GM23338 (cell line): ENCODE results near the gene PIM3. TPM values are rescaled to one million over a fixed set of nuclear protein-coding genes. Genes with fewer than 3 reads are reported as not detected.

Experiments
- ATAC-seq: fragments of 200-7000 bp; cut with Tn5 transposase; 3 replicates; pipeline ENCODE4 v1.9.1; 2020
- DNase-seq: peaks from one replicate; pipeline ENCODE4 v3.0.0-alpha.2; 2015; ENCODE audit warnings: low spot score
- H2AFZ ChIP-seq: fragments of 200-600 bp; sonication (generic); 2 replicates; pipeline ENCODE4 v1.8.0; 2016; ENCODE audit warnings: antibody characterized with exemption, mild to moderate bottlenecking, moderate library complexity
- H3F3A ChIP-seq: fragments of 200-600 bp; sonication (generic); replicated peaks from 2 replicates; pipeline ENCODE4 v1.8.0; 2017; ENCODE audit warnings: antibody characterized with exemption, mixed run types, low read depth
- H3K27ac ChIP-seq: fragments of 200-600 bp; sonication (generic); 2 replicates; pipeline ENCODE4 v1.6.1; 2016; ENCODE audit warnings: low read depth
- H3K27me3 ChIP-seq: fragments of 200-600 bp; sonication (generic); 2 replicates; pipeline ENCODE4 v1.8.0; 2016; ENCODE audit warnings: mild to moderate bottlenecking, mixed run types, moderate library complexity; ENCODE audit not compliant: insufficient read depth
- H3K36me3 ChIP-seq: fragments of 200-600 bp; sonication (generic); 2 replicates; pipeline ENCODE4 v1.8.0; 2016; ENCODE audit warnings: mild to moderate bottlenecking; ENCODE audit not compliant: insufficient read depth
- H3K4me1 ChIP-seq: fragments of 200-600 bp; sonication (generic); 2 replicates; pipeline ENCODE4 v1.8.0; 2016; ENCODE audit warnings: mild to moderate bottlenecking, moderate library complexity; ENCODE audit not compliant: insufficient read depth
- H3K4me2 ChIP-seq: fragments of 200-600 bp; sonication (generic); 2 replicates; pipeline ENCODE4 v1.7.1; 2017; ENCODE audit warnings: mixed run types
- H3K4me3 ChIP-seq: fragments of 200-600 bp; sonication (generic); 2 replicates; pipeline ENCODE4 v1.6.1; 2016; ENCODE audit warnings: mixed run types
- H3K79me2 ChIP-seq: fragments of 200-600 bp; sonication (generic); replicated peaks from 2 replicates; pipeline ENCODE4 v1.8.0; 2017; ENCODE audit warnings: mild to moderate bottlenecking; ENCODE audit not compliant: insufficient read depth
- H3K9me2 ChIP-seq: fragments of 200-600 bp; sonication (generic); 2 replicates; pipeline ENCODE4 v1.8.0; 2017; ENCODE audit not compliant: insufficient read depth
- H4K20me1 ChIP-seq: fragments of 200-600 bp; sonication (generic); replicated peaks from 2 replicates; pipeline ENCODE4 v1.8.0; 2017; ENCODE audit warnings: mild to moderate bottlenecking; ENCODE audit not compliant: insufficient read depth
- H3K27ac Mint-ChIP-seq: 2 replicates; pipeline ENCODE4 v1.8.0; 2020; ENCODE audit warnings: inconsistent platforms, mild to moderate bottlenecking, moderate library complexity, mixed read lengths
- H3K27me3 Mint-ChIP-seq: 3 replicates; pipeline ENCODE4 v1.8.0; 2022; ENCODE audit warnings: low read depth, mild to moderate bottlenecking, moderate library complexity, mixed read lengths, inconsistent platforms; ENCODE audit not compliant: insufficient read depth, poor library complexity
- H3K36me3 Mint-ChIP-seq: 3 replicates; pipeline ENCODE4 v1.8.0; 2021; ENCODE audit warnings: low read depth, mild to moderate bottlenecking, inconsistent platforms, moderate library complexity, mixed read lengths
- H3K4me1 Mint-ChIP-seq: 3 replicates; pipeline ENCODE4 v1.8.0; 2020; ENCODE audit warnings: mild to moderate bottlenecking, inconsistent platforms, mixed read lengths
- H3K4me3 Mint-ChIP-seq: 3 replicates; pipeline ENCODE4 v1.8.0; 2021; ENCODE audit warnings: moderate library complexity, mild to moderate bottlenecking, inconsistent platforms, mixed read lengths
- H3K9me3 Mint-ChIP-seq: 3 replicates; pipeline ENCODE4 v1.8.0; 2020; ENCODE audit warnings: moderate library complexity, mild to moderate bottlenecking, inconsistent platforms, mixed read lengths
- CREB1 ChIP-seq: fragments of 250-450 bp; sonication (Bioruptor Pico); IDR thresholded peaks from 2 replicates; pipeline ENCODE4 v1.5.0; 2020; ENCODE audit warnings: low read depth, mild to moderate bottlenecking, moderate library complexity
- CTCF ChIP-seq, 2 experiments: fragments of 200-600 bp in 1 of 2; sonication (generic) in 1 of 2; conservative IDR thresholded peaks; 2 replicates each; pipeline versions ENCODE4 v1.5.1 to v1.6.1; 2016 to 2017; ENCODE audit warnings: antibody characterized with exemption in 2 of 2, low read depth in 2 of 2, mild to moderate bottlenecking in 2 of 2, moderate library complexity in 1 of 2
- ETS1 ChIP-seq: IDR thresholded peaks from 2 replicates; pipeline ENCODE4 v1.6.1; 2016; ENCODE audit warnings: antibody characterized with exemption
- EZH2 ChIP-seq: fragments of 200-600 bp; sonication (generic); IDR thresholded peaks from one replicate; pipeline ENCODE4 v1.8.0; 2017; ENCODE audit warnings: antibody characterized with exemption, mild to moderate bottlenecking, low read depth; ENCODE audit not compliant: unreplicated experiment
- EZH2phosphoT487 ChIP-seq: fragments of 200-600 bp; sonication (generic); IDR thresholded peaks from one replicate; pipeline ENCODE4 v1.8.1; 2018; ENCODE audit warnings: antibody characterized with exemption; ENCODE audit not compliant: unreplicated experiment
- JUNB ChIP-seq: IDR thresholded peaks from one replicate; pipeline ENCODE4 v1.6.1; 2016; ENCODE audit warnings: antibody characterized with exemption; ENCODE audit not compliant: unreplicated experiment
- NANOG ChIP-seq: IDR thresholded peaks from 2 replicates; pipeline ENCODE4 v1.6.1; 2016; ENCODE audit warnings: antibody characterized with exemption, borderline replicate concordance
- POLR2AphosphoS5 ChIP-seq: IDR thresholded peaks from 2 replicates; pipeline ENCODE4 v1.6.1; 2016; ENCODE audit warnings: antibody characterized with exemption, low read depth
- REST ChIP-seq: IDR thresholded peaks from one replicate; pipeline ENCODE4 v1.6.1; 2018; ENCODE audit warnings: antibody characterized with exemption; ENCODE audit not compliant: unreplicated experiment
- STAT1 ChIP-seq: IDR thresholded peaks from one replicate; pipeline ENCODE4 v1.6.1; 2016; ENCODE audit warnings: antibody characterized with exemption; ENCODE audit not compliant: unreplicated experiment
- ZNF114 ChIP-seq: fragments of 250-450 bp; sonication (Bioruptor Pico); IDR thresholded peaks from 2 replicates; pipeline ENCODE4 v1.5.0; 2020; ENCODE audit warnings: mild to moderate bottlenecking, moderate library complexity
- ZNF331 ChIP-seq: fragments of 250-450 bp; sonication (Bioruptor Pico); IDR thresholded peaks from 2 replicates; pipeline ENCODE4 v1.5.0; 2020; ENCODE audit warnings: low read depth, mild to moderate bottlenecking, moderate library complexity
- ZNF462 ChIP-seq: fragments of 250-450 bp; sonication (Bioruptor Pico); IDR thresholded peaks from 2 replicates; pipeline ENCODE4 v1.5.0; 2020; ENCODE audit warnings: mild to moderate bottlenecking, moderate library complexity
- polyA plus RNA-seq: library from polyadenylated mRNA; unstranded; fragments of >200 nt; fragmentation: Nextera tagmentation; extraction: Ambion mirVana; gene quantifications from 2 replicates; pipeline ENCODE4 v1.2.1, GENCODE V29; 2016
- total RNA-seq: library from RNA; depleted of rRNA; stranded (reverse); fragments of >200 nt; shearing (Covaris generic); gene quantifications from 2 replicates; pipeline ENCODE4 v1.2.3, GENCODE V29; 2014

The PIM3 gene
- total and polyA plus RNA-seq, 2 experiments from 2014 or later, result 17.7 to 37.3 TPM

- Histone ChIP-seq H3F3A (peaks cover 6% of the 10 kb centered on the region; the same call in 1 of the 2 replicates), H3K27ac (no peak overlapping the region), H3K4me3 (no peak overlapping the region), H3K4me2 (no peak overlapping the region), H3K27me3 (no peaks in the 10 kb centered on the region), H3K79me2 (peaks cover 15% of the 10 kb centered on the region), H4K20me1 (no peaks in the 10 kb centered on the region), H3K36me3 (no peaks in the 10 kb centered on the region), H3K4me1 (no peaks in the 10 kb centered on the region; the same call in 1 of the 2 replicates), H3K9me2 (no peaks in the 10 kb centered on the region), H2AFZ (no peak overlapping the region)
- H3K4me1 Mint-ChIP-seq, result peaks cover 10% of the 10 kb centered on the region
- peaks cover 2% of the 10 kb centered on the region; the same call in 2 of the 3 replicates for H3K36me3 Mint-ChIP-seq
- ATAC-seq, result no peak
- no peaks in the 10 kb centered on the region for H3K9me3 Mint-ChIP-seq
- no peak for DNase-seq
- TF ChIP-seq CREB1 (CRISPR knock-in tag), result no peak
- no peak for TF ChIP-seq EZH2
- no peak for TF ChIP-seq EZH2phosphoT487
- TF ChIP-seq NANOG, result no peak
- no peak for TF ChIP-seq ZNF331
- TF ChIP-seq ZNF114 (CRISPR knock-in tag), result no peak
- no peak for TF ChIP-seq ETS1
- TF ChIP-seq JUNB, result no peak
- no peak for TF ChIP-seq CTCF (conservative IDR thresholded peaks at IDR 0.05; ENCODE audit: low read depth in 2 of 2)
- no peak for TF ChIP-seq ZNF462 (CRISPR knock-in tag)
- TF ChIP-seq REST, result no peak
- no peak for TF ChIP-seq POLR2AphosphoS5
- TF ChIP-seq STAT1, result no peak
- no peak overlapping the region for H3K4me3 Mint-ChIP-seq
- no peak overlapping the region for H3K27ac Mint-ChIP-seq
- peaks cover 10% of the 10 kb centered on the region for H3K27me3 Mint-ChIP-seq
Measured at GRCh38 chr22:49920859-49921258, 39.7 kb upstream of the PIM3 start.
